ENCODE results near the gene MRPL28. TPM values are rescaled to one million over a fixed set of nuclear protein-coding genes. Genes with fewer than 3 reads are reported as not detected.
"Not testable (repeated sequence)": the region's sequence is repeated elsewhere in the genome, so short reads cannot be mapped to it uniquely, and the experiment has no call there.

The MRPL28 gene
- 113 and 131 TPM in 2 replicates for total RNA-seq

DNA sequence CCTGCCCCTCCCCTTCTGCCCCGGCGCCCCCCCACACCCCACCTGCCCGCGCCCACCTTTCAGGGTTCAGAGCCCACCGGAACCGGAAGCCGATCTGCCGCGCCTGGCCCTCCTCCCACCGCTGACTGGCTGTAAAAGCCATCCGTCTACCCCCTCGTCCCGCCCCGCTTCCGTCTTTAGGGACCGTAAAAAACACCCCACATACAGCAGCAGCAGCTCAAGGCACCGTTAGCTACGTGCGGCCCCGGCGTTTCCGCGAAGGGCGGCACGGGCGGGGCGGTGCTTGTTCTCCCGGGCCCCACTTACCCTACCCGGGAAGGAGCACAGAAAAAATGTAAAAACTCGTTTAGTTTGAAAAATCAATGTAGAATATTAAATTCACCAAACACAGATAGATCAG is at the start of gene MRPL28:
MRPL28 (minus strand) TSS at position 96 of the 400 bp plus-strand sequence. CDS start 320 bp downstream, outside the sequence.
- DNase-seq (ENCODE audit: low read depth, low spot score): peak; percentile 86

DNA sequence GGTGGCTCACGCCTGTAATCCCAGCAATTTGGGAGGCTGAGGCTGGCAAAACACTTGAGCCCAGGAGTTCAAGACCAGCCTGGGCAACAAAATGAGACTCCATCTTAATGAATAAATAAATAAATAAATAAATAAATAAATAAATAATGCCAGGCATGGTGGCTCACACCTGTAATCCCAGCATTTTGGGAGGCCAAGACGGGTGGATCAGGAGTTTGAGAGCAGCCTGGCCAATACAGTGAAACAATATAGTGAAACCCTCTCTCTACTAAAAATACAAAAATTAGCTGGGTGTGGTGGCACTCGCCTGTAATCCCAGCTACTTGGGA is 44.8 kb upstream of the MRPL28 start:
- not testable (repeated sequence) for DNase-seq (ENCODE audit: low read depth, low spot score)

DNA sequence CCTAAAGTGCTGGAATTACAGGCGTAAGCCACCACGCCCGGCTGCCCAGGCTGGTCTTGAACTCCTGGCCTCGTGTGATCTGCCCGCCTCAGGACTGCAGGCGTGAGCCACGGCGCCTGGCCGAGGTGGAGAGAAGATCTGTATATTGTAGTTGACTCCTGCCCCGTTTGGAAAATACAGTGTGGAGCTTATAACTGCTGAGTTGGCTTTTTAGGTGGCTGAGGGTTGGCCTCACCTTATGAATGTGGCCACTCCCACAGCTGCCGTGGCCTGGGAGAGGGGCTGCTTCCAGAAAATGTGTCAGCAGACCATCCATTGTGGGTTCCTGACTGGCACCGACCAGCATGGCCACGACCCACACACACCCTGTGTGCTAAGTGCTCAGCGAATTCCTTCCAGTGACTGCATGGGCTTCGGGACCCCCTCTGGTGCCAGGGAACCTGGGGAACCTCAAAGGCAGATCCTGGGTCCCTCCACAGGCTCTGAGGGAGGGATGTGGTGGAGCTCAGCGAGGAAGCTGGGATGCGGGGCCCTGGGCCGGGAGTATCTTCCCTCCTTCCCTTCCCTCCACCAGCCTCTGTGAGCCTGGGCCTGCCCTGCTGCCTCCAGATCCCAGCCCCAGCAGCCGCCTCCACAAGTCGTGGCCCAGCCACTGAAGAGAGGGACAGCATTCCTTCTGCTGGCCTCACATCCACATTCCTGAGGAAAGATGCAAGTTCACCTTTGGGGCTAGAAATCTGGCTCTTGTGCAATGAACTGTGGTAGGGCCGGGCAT is 44.2 kb upstream of the MRPL28 start:
- DNase-seq (ENCODE audit: low read depth, low spot score): no peak

DNA sequence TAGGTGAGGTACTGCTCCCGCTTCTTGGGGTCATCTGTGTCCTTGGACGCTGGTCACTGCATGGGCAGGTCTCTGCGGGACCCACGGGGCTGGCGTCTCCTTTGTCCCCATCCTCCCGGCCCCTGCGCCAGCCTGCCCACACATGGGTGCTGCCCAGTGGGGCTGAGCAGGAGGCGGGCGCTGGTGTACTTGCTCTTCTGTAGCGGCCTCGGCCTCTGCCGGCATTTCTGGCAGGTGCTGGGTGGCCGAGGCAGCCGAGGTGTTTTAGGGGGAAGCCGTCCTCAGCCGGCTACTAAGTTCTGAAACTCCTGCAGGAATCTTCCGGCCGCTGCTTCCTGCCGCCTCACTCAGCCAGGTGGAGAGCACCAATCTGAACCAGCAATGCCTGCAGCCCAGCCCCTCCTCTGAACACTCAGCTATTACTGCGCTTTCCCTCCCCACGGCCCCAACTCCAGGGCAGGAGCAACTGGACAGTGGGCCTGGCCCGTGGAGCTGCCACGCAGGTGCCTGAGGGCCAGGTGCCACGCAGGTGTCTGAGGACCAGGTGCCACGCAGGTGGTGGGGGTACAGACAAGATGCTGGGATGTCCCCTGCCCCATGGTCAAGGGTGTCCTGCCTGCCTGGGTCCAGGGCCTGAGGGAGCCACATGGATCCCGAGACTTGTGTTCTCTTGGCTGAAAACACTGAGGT is 41.4 kb upstream of the MRPL28 start:
- no peak for DNase-seq (ENCODE audit: low read depth, low spot score)

DNA sequence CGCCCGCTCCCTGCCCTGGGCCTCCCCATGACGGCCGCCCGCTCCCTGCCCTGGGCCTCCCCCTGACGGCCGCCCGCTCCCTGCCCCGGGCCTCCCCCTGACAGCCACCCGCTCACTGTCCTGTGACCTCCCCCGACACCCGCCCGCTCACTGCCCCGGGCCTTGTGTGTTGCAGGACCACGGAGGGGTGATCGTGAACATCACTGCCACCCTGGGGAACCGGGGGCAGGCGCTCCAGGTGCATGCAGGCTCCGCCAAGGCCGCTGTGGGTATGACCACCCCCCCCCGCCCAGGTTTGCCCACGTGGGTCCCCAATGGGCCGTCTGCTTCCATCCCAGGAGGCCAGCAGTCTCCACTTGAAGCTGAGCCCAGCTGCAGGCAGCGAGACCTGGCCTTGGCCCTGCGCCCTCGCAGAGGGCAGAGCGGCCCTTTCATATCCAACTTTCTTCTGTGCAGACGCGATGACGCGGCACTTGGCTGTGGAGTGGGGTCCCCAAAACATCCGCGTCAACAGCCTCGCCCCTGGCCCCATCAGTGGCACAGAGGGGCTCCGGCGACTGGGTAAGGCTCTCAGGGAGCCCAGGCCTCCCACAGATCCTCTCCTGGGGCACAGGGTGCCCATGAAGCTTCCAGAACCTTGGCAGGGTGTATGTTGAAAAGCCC is 40.3 kb upstream of the MRPL28 start:
- no peak for DNase-seq (ENCODE audit: low read depth, low spot score)

DNA sequence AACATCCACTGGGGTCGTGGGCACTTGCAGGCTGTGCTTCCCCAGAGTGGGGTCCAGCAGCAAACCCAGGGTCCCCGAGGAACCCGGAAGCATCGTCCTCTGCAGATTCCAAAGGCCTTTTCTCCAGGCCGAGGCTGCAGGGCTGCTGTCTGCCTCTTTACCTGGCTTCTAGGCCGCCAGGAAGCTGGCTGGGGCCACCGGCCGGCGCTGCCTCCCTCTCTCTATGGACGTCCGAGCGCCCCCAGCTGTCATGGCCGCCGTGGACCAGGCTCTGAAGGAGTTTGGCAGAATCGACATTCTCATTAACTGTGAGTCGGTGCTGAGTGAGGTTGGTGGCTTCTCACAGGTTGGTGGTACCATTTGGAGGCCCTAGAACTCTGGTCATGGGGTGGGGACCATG is 36.9 kb upstream of the MRPL28 start:
- DNase-seq (ENCODE audit: low read depth, low spot score): no peak

DNA sequence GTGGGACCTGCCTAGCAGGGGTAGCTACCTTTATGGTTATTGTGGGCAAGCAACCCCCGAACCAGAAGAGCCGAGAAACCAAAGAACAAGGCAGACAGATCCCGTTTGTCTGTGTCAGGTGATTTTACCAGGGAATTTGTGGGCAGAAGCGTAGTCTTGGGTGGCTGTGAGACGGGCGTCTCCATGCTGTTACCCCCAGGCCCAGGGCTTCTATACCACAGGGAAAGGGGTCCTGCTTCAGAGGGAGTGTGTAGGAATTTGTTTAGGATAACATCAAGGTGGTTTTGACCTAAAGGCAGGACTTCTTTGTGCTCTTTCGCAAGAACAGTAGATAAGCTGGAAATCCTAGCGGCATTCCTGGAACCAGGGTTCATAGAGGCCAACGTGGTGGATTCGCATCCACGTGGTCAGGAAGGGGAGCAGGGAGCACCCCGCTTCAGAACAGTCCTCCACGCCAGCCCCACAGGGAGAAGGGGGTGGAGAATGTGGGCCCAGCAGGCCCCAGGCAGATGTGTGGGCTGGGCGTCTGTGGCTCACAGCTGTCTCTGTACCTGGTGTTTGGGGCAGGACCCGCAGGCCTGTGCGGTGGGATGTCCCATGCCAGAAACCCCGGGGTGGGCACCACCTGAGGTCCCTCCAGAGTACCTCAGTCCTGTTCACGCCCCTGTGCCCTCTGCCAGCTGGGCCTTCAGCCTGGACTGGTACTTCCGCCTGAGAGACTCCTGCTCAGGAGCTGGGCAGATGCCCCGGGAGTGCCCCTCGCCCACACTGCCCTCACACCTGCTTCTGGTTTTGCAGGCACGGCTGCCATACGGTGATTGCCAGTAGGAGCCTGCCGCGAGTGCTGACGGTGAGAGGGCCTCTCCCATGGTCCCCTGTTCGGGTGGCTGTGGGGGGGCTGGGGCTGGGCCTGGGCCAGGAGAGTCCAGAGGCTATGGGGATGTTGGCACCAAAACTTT is 35.5 kb upstream of the MRPL28 start:
- no peak for DNase-seq (ENCODE audit: low read depth, low spot score)

DNA sequence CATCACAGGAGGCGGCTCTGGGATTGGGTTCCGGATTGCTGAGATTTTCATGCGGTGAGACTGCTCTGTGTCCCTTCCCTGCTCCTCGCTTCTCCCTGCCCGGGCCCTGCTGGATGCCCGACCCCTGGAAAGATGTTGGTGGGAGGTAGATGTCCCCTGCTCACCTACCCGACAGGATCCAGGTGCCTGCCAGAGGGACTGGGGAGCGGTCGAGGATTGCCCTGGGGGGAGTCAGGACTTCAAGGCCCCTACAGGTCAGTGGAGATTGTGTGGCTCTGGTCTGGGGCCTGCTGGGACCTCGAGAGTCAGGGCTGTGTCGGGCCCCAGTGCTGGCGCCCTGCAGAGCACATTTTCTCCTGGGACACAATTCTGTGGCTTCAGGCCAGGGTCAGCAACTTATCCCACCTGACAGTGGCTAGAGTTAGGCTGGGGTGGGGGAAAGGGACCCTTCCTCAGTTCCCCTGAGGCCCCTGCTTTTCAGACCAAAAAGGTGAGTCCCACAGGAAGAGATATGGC is 34.7 kb upstream of the MRPL28 start:
- no peak for DNase-seq (ENCODE audit: low read depth, low spot score)

DNA sequence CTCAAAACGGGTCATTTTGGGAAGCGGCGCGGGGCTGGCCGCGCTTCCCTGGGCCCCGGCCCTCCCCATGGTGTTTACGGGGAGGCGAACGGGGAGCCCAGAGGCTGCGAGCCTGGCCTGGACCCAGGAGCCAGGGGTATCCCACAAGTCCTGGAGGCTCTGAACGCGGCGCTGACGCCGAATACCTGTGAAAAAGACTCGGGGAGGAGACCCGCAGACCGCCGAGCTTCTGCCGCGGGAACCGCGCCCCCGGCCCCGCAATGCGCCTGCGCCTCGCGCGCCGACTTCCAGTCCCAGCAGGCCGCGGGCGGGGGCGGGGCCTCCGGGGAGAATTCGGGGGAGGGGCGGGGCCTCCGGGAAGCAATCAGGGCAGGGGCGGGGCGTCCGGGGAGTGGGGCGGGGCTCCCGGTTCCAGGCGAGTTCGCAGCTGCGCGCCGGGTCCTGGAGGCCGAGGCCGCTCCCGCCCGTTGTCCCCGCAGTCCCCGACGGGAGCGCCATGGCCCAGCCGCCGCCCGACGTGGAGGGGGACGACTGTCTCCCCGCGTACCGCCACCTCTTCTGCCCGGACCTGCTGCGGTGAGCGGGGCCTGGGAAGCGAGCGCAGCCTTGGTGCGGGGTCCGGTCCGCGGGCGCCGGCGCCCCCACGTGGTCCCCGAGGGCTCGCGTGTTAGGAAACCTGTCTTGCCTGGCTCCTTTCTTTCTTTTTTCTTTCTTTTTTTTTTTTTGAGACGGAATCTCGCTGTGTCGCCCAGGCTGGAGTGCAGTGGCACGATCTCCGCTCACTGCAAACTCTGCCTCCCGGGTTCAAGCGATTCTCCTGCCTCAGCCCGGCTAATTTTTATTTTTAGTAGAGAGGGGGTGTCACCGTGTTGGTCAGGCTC is 31.4 kb upstream of the MRPL28 start, which contains the start of gene DECR2:
DECR2 (plus strand) TSS at position 418 of the 881 bp plus-strand sequence; CDS start at position 497, 79 bp downstream.
- peak; percentile 57 for DNase-seq (ENCODE audit: low read depth, low spot score)

DNA sequence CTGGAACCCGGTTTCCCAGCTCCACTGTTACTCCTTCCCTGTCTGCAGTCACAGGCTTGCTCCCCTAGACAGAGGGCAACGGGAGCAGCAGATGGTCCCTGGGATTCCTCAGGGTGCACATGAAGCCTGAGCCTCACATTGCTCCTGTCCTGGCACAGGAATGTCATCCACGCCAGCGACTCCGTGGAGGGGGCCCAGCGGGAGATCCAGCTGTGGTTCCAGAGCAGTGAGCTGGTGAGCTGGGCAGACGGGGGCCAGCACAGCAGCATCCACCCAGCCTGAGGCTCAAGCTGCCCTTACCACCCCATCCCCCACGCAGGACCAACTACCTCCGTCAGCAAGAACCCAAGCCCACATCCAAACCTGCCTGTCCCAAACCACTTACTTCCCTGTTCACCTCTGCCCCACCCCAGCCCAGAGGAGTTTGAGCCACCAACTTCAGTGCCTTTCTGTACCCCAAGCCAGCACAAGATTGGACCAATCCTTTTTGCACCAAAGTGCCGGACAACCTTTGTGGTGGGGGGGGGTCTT is 29.8 kb upstream of the MRPL28 start:
- DNase-seq (ENCODE audit: low read depth, low spot score): no peak

DNA sequence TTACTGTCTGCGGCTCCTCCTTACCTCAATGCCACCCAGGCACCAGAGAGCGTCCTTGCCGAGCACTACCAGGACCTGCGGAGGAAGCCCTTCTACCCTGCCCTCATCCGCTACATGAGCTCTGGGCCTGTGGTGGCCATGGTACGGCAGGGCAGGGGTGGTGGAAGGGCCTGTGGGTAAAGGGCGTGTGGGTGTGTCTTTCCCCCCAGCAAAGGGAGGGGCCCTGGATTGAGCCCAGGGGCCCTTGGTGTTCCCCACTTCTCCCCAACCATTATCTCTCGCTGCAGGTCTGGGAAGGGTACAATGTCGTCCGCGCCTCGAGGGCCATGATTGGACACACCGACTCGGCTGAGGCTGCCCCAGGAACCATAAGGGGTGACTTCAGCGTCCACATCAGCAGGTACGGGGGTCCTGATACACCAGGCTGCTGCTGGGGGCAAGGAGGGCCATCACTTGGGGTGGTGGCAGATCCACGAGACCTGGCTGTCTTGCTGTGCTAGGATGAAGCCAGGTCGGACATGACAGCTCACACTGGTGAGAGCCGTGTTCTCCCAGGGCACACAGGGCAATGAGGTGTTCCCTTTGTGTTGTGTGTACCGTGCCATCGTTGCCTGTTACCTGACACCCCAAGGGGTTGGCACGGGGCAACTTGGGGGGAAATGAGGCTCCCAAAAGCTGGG is 29.1 kb upstream of the MRPL28 start:
- no peak for DNase-seq (ENCODE audit: low read depth, low spot score)

DNA sequence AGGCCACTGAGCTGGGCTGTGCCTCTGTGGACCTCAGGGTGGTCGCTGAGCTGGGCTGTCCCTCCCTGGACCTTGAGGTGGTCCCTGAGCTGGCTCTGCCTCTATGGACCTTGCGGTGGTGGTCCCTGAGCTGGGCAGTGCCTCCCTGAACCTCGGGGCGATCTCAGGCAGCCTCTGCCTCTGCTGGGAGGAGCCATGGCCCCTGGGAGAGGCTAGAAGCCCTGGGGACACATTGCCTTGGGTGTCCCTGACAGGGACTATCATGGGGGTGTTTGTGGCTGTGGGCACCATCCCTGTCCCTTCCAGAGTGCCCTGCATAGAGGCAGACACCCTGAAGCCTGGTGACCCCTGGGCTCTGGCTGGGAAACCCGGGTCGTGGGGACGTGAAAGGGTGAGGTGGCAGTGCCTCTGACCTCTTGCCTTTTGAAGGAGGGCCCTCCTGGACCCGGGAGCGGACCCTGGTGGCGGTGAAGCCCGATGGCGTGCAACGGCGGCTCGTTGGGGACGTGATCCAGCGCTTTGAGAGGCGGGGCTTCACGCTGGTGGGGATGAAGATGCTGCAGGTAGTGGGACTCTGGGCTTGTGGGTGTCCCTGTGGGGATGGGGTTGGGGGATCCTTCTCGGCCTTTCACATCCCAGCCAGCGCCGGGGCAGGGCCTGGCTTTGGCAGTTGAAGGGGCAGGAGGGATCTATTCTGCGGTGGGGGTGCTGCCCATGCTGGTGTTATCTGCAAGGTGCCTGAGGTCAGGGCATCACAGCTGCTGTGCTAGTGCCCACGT is 28.4 kb upstream of the MRPL28 start:
- DNase-seq (ENCODE audit: low read depth, low spot score): no peak

DNA sequence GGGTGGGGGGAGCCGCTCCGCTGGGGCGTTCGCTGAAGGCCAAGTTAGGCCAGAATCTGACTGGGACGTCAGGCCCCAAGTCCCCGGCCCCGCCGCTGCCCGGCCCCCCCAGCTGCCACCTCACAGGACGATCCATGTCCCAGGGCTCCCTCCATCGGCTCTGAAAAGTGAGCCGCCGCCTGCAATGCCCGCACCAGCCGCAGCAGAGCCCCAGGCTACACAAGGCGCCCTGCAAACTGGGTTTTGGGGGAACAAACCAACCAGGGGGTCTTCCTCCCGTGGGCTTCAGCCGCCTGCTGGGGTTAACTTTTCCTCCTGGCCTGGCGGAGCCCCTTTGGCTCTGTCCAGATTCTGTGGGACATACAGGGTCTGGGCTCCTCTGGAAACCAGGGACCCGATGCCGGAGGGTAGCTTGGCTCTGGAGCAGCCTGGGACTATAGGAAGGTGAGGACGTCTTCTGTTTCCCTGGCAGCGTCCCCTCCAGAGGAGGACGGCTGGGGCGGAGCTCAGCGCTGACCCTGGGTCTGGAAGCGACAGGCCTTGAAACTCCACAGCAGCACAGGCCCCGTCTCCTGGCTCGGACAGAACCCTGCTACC is 27.5 kb upstream of the MRPL28 start:
- no peak for DNase-seq (ENCODE audit: low read depth, low spot score)

DNA sequence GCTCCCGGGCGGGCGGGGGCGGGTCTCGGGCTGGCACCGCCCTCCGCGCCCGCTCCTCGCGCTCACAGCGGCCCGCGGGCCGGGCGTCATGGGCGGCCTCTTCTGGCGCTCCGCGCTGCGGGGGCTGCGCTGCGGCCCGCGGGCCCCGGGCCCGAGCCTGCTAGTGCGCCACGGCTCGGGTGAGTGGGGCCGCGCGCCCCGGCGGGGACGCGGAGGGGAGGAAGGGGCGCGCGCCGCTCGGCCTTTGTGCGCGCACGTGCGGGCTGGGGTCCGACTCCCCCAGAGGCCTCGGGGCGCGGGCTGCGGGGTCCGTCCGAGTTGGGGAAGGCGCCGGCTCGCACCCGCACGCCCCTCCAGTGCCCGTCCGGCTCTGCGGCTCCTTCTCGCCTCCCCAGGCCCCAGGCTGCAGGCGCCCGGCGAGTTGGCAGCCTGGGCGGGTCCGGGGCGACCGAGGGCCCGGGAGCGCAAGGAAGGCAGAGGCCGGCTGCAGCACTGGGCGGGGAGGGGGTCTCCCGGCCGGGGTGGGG is 26.9 kb upstream of the MRPL28 start, which contains the start of gene NME4:
NME4 (plus strand) TSS at position 65 of the 527 bp plus-strand sequence; CDS start at position 89, 24 bp downstream.
- DNase-seq (ENCODE audit: low read depth, low spot score): no peak

DNA sequence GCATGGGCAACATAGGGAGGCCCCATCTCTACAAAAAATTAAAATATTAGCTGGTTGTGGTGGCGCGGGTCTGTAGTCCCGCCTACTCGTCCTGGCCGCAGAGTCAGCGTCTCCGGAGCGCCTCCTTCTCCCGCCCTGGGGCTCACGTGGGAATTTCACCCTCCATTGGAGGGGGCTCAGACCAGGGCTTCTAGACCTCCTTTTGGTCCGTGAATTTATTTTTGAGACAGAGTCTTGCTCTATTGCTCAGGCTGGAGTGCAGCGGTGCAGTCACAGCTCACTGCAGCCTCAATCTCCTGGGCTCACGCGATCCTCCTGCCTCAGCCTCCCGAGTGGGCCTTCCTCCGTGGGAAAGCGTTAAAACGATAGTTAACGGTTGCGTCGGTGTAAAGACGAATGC is 26.3 kb upstream of the MRPL28 start:
- no peak for DNase-seq (ENCODE audit: low read depth, low spot score)

DNA sequence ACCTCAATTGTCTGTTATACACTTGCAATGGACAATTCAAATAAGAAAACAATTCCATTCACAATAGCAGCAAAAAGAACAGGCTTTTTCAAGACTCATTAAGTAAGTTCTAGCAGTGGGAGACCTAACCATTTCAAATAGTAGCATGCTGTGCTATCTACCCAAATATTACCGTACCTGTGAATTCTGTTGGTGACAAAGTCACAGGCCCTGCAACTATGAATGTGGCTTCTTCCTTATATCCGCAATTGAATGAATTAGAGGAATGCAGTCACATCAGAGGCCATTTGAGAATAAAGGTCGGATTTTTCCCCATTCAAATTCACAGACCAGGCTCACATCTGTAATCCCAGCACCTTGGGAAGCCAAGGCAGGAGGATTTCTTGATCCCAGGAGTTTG is 25.9 kb upstream of the MRPL28 start:
- no peak for DNase-seq (ENCODE audit: low read depth, low spot score)

DNA sequence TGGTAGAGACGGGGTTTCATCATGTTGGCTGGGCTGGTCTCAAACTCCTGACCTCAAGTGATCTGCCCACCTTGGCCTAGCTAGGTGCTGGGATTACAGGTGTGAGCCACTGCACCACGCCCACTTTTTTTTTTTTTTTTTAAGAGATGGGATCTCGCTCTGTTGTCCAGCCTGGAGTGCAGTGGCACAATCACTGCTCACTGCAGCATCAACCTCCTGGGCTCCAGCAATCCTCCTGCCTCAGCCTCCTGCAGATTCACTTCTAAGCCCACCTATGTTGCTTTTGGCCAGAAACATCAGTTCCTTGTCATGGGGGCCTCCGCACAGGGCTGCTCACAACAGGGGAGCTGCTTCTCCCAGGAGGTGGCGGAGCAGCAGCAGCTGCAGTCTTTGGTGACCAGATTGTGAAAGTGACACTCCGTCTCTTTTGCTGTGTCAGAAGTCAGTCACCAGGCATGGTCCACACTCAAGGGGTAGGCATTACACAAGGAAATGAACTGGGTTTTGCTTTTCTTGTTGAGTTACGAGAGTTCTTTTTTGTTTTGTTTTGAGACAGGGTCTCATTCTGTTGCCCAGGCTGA is 22.2 kb upstream of the MRPL28 start:
- no peak for DNase-seq (ENCODE audit: low read depth, low spot score)

All from pulmonary artery endothelial cell (primary cell).